GM23248 (cell line): ENCODE measurements around the gene VPS37B.

Source experiments
- EZH2 ChIP-seq: fragments of 200-600 bp; sonication (generic); IDR thresholded peaks from 2 replicates; pipeline ENCODE4 v1.6.1; 2018; ENCODE audit warnings: antibody characterized with exemption, mild to moderate bottlenecking; ENCODE audit not compliant: insufficient read depth, poor library complexity, severe bottlenecking
- EZH2phosphoT487 ChIP-seq: fragments of 200-600 bp; sonication (generic); IDR thresholded peaks from 2 replicates; pipeline ENCODE4 v1.6.1; 2018; ENCODE audit warnings: antibody characterized with exemption, moderate library complexity, mild to moderate bottlenecking, low read depth; ENCODE audit not compliant: insufficient read depth

DNA sequence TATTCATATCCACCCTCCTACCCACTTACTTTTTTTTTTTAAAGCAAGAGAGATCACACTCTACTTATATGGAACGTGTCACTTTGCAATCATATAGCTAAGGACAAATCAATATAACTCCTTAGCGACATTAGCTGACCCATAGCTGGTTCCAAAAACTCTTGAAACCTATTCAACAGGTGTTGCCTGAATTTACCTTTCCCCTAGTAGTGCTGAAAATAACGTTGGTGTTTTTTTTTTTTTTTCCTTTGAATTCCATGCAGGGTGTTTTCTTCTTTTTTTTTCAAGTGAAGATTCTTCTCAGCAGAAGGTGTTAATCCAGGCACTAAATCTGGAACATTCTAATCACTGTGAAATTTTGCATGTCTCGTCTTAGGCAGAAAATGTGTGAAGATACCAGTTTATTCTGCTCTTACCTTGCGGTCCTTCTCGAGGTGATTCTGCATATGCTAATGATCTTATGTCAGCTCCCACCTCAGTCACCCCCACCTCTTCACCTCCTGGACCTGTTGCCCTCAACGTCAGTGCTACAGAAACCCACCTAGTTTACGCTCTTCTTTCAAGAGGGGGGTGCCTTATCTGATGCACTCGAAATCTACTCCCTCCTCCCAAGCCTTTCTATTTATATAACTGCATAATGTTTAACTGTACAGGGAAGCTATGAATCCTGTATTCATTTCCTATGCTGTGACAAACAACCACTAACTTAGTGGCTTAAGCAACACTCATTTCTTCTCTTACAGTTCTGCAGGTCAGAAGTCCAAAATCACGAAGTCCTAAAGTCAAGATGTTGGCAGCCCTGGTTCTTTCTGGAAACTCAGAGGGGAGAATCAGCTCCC, 7.1 kb upstream of the VPS37B start:
- no peak for TF ChIP-seq EZH2
- no peak for TF ChIP-seq EZH2phosphoT487
